NCI-H69 (cell line): Measurements from ENCODE around the gene CCDC138.
"Not testable (repeated sequence)": the region's sequence is repeated elsewhere in the genome, so short reads cannot be mapped to it uniquely, and the experiment has no call there.

Source experiments
- DNase-seq: peaks from one replicate; lab custom pipeline; 2025; lab: John Stamatoyannopoulos, UW

Gene CCDC138

GRCh38 chr2:108786354-108787215, at the start of gene CCDC138:
Gene CCDC138 (plus strand): TSS chr2:108786771. CDS start chr2:108786823, 52 bp downstream.
- peak; percentile 92 for DNase-seq

DNA sequence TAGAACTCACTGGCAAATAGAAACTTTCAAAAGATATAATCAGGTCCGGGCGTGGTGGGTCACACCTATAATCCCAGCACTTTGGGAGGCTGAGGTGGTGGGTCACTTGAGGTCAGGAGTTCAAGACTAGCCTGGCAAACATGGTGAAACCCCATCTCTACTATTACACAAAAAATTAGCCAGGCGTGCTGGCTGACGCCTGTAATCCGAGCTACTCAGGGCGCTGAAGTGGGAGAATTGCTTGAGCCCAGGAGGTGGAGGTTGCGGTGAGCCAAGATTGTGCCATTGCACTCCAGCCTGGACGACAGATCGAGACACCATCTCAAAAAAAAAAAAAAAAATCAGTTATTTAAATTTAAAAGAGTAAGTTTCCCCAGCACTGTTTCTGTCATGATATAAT, 28.6 kb upstream of the CCDC138 start:
- DNase-seq, result not testable (repeated sequence)

DNA sequence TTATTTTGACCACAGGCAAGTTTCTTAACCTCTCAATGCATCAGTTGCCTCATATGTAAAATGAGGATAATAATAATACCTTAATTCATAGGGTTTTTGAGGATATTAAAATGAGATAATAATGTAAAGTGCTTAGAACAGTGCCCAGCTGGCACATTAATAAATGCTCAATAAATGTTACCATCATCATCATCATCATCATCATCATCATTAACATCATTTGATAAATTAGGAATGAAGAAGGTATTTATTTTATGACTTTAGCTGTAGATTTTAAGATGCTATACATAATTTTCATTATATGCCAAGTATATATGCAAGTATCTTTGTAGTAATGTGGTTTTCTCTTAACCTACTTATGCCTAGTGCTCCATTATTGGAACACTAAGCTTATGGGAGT, 24.0 kb upstream of the CCDC138 start:
- not testable (repeated sequence) for DNase-seq

- DNase-seq, result not testable (repeated sequence)
Measured at GRCh38 chr2:108766671-108767070, 19.9 kb upstream of the CCDC138 start.

DNA sequence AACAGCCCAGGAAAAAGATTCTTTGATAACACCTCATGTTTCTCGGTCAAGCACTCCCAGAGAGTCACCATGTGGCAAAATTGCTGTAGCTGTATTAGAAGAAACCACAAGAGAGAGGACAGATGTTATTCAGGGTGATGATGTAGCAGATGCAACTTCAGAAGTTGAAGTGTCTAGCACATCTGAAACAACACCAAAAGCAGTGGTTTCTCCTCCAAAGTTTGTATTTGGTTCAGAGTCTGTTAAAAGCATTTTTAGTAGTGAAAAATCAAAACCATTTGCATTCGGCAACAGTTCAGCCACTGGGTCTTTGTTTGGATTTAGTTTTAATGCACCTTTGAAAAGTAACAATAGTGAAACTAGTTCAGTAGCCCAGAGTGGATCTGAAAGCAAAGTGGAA, 18.7 kb upstream of the CCDC138 start:
- not testable (repeated sequence) for DNase-seq

- DNase-seq, result no peak
Measured at GRCh38 chr2:108776475-108776874, 10.1 kb upstream of the CCDC138 start.

DNA sequence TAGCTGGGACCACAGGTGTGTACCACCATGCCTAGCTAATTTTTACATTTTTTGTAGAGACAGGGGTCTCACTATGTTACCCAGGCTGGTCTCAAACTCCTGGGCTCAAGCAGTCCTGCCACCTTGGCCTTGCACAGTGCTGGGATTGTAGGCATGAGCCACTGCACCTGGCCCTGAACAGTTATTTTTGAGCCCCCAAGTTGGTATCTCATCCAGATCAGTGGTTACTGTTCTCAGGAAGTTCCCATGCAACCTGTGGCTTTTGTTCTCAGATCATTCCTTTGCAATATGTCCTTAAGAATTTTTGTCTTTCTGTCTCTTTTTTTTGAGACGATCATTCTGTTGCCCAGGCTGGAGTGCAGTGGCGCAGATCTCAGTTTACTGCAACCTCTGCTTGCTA, 7.7 kb upstream of the CCDC138 start:
- no peak for DNase-seq

GRCh38 chr2:108786008-108786353, 590 bp upstream of the CCDC138 start:
- no peak for DNase-seq

DNA sequence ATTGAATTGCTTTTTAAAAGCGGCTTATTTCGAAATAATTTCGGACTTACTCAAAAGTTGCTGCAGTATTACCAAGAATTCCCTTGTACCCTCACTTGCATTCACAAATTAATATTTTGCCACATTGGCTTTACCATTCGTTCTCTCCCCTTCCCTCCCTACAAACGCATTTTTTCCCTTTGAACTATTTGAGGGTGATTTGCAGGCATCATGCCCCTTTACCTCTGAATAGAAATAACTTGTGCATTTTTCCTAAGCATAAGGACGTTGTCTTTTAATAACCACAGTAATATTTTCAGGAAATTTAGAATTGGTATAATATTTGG, 608 bp downstream of the CCDC138 start:
- DNase-seq, result peak; percentile 44

GRCh38 chr2:108803045-108803736, 16.6 kb downstream of the CCDC138 start:
- DNase-seq, result no peak

GRCh38 chr2:108805032-108805431, 18.5 kb downstream of the CCDC138 start:
- no peak for DNase-seq

GRCh38 chr2:108805782-108806181, 19.2 kb downstream of the CCDC138 start:
- DNase-seq, result peak; percentile 7

GRCh38 chr2:108806371-108807113, 20.0 kb downstream of the CCDC138 start:
- peak; percentile 41 for DNase-seq

DNA sequence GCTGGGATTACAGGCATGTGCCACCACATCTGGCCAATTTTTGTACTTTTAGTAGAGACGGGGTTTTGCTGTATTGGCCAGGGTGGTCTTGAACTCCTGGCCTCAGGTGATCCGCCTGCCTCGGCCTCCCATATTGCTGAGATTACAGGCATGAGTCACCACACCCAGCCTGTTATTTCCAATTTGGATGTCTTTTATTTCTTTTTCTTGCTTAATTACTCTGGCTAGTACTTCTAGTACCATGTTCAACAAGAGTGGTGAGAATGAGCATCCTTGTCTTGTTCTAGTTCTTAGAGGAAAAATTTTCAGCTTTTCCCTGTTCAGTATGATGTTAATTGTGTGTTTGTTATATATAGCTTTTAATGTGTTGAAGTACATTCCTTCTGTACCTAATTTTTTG, 23.4 kb downstream of the CCDC138 start:
- no peak for DNase-seq

GRCh38 chr2:108810993-108811957, 24.7 kb downstream of the CCDC138 start:
- no peak for DNase-seq

DNA sequence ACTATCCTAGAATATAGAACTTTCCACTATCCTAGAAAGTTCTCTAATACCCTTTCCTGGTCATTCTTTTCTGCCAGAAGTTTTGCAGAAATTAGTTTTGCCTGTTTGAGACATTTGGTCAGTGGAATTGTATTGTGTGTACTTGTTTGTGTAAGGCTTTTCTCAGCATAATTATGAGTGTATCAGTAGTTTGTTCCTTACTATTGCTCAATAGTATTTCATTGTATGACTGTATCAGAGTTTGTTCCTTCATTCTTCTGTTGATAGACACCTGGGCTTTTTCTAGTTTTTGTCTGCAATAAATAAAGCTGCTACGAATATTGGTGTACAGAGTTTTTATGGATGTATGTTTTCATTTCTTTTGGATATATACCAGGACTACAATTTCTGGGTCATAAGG, 27.2 kb downstream of the CCDC138 start:
- no peak for DNase-seq

GRCh38 chr2:108820482-108820881, 33.9 kb downstream of the CCDC138 start:
- DNase-seq, result no peak

DNA sequence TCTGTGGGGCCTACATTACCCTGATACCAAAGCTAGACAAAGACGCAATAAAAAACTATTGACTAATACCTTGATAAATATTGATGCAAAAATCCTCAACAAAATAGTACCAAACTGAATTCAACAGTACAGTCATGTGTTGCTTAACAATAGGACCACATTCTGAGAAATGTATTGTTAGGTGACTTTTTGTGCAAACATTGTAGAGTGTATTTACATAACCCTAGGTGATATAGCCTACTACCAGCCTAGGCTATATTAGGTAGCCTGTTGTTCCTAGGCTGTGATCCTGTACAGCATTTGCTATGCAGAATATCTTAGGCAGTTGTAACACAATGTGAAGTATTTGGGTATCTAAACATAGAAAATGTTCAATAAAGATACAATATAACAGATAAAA, 36.7 kb downstream of the CCDC138 start:
- peak; percentile 23 for DNase-seq

DNA sequence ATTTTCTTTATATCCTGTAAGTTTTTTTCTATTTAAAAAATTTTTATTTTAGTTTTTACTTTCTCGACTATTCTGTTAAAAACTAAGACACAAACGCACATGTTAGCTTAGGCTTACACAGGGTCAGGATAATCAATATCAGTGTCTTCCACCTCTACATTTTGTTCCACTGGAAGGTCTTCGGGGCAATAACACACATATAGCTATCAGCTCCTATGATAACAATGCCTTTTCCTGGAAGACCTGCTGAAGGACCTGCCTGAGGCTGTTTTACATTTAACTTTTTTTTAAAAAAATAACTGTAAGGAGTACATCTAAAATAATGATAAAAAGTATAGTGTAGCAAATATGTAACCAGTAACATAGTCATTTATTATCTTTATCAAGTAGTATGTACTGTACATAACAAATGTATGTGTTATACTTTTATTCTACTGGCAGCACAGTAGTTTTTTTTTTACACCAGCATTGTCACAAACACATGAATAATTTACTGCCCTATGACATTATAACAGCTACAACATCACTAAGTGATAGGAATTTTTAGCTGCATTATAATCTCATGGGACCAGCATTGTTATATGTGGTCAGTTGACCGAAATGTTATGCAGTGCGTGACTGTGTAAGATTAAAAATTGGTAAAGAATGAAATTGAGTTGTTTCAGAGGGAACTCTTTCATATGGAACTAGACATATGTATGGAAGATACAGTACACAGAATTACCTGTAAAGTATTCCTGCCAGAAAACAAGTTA, 37.9 kb downstream of the CCDC138 start:
- DNase-seq, result no peak

GRCh38 chr2:108825254-108825653, 38.7 kb downstream of the CCDC138 start:
- DNase-seq, result no peak

DNA sequence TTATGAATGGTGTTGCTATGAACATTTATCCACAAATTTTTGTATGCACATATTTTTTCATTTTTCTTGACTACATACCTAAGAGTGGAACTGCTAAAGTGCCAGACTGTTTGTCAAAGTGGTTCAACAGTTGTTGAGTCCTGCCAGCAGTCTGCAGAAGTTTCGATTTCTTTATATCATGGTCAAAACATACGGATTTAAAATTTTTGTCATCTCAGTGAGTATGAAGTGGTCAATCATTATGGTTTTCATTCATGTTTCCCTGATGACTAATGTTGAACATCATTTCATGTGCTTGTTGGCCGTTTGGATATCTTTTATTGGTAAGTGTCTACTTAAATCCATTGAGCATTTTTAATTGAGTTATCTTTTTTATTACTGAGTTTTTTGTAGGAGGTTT, 39.2 kb downstream of the CCDC138 start:
- DNase-seq, result no peak
